ENCODE results near the gene MAP3K3. TPM values are rescaled to one million over a fixed set of nuclear protein-coding genes. Genes with fewer than 3 reads are reported as not detected.

MAP3K3 gene
- polyA plus RNA-seq, result 16.6 and 24.5 TPM in 2 replicates
- polyA minus RNA-seq, result 32.2 and 41.4 TPM in 2 replicates

DNA sequence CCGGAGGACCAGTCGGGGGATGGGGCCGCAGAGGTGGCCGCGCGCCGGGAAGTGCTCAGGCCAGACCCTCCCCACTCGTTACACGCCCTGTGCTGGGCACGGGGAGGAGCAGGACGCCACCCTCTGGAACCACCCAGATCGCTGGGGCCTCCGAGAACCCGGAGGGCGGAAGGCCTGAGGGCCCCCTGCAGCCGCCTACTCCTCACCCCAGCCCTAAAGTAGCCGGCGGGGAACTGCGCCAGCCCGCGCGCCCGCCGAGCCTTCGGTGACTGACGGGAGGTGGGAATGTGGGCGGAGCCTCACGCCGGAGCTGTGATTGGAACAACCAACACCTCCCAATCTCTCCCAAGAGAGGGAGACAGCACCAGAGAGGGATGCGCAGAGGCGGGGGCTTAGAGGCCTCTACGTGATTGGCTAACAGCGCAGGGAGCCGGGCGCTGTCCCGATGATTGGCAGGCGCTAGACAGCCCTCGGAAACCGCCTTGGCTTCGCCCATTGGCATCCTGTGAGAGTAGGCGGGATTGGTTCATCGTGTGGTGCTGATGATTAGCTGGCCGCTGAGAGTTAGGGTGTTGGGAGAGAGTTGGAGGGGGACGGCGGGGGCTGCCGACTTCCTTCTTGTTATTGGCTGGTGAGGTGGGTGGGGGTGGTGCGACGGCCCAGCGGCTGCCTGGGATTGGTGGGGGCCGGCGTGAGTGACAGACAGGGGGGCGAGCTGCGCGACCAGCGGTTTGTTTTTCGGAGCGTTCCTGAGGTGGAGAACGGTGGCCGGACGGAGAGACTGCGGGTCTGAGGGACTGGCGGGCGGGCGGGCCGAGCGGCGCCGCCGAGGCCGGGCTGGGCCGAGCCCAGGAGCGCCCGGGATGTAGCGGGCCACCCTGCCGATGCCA lies at the start of gene MAP3K3:
TSS of gene MAP3K3 (plus strand) at position 734 of the 890 bp plus-strand sequence. CDS start 343 bp downstream, outside the sequence.
- no peaks in the 10 kb centered on the region for H3K36me3 ChIP-seq (ENCODE audit: insufficient read depth, low read length)
- no peaks in the 10 kb centered on the region for H3K9me3 ChIP-seq (ENCODE audit: low read length)
- peak within 1 kb of the TSS; percentile 75 for H3K9ac ChIP-seq (ENCODE audit: low read length)
- peak within 1 kb of the TSS; percentile 81 for H3K4me3 ChIP-seq (ENCODE audit: low read length)
- no peaks in the 10 kb centered on the region for H4K20me1 ChIP-seq (ENCODE audit: insufficient read depth)
- no peaks in the 10 kb centered on the region for H3K27me3 ChIP-seq (ENCODE audit: insufficient read depth, low read depth, low read length)
- H3K79me2 ChIP-seq (replicated peaks; ENCODE audit: insufficient read depth, low read length), result peaks cover 39% of the 10 kb centered on the region
- TF ChIP-seq RAD21 (conservative IDR thresholded peaks at IDR 0.05) (no peak), TAF1 (IDR thresholded peaks at IDR 0.05; ENCODE audit: low read depth) (peak; percentile 88), POLR2AphosphoS5 (IDR thresholded peaks at IDR 0.05) (peak; percentile 85), MXI1 (conservative IDR thresholded peaks at IDR 0.05; ENCODE audit: poor library complexity, severe bottlenecking) (peak; percentile 57), EZH2 (IDR thresholded peaks at IDR 0.05; ENCODE audit: borderline replicate concordance, insufficient read depth, low read length, poor library complexity, severe bottlenecking) (no peak), EP300 (conservative IDR thresholded peaks at IDR 0.05; ENCODE audit: poor library complexity, severe bottlenecking) (peak; percentile 89), SMC3 (conservative IDR thresholded peaks at IDR 0.05; ENCODE audit: poor library complexity) (no peak)
- TF ChIP-seq, protein P1, sequence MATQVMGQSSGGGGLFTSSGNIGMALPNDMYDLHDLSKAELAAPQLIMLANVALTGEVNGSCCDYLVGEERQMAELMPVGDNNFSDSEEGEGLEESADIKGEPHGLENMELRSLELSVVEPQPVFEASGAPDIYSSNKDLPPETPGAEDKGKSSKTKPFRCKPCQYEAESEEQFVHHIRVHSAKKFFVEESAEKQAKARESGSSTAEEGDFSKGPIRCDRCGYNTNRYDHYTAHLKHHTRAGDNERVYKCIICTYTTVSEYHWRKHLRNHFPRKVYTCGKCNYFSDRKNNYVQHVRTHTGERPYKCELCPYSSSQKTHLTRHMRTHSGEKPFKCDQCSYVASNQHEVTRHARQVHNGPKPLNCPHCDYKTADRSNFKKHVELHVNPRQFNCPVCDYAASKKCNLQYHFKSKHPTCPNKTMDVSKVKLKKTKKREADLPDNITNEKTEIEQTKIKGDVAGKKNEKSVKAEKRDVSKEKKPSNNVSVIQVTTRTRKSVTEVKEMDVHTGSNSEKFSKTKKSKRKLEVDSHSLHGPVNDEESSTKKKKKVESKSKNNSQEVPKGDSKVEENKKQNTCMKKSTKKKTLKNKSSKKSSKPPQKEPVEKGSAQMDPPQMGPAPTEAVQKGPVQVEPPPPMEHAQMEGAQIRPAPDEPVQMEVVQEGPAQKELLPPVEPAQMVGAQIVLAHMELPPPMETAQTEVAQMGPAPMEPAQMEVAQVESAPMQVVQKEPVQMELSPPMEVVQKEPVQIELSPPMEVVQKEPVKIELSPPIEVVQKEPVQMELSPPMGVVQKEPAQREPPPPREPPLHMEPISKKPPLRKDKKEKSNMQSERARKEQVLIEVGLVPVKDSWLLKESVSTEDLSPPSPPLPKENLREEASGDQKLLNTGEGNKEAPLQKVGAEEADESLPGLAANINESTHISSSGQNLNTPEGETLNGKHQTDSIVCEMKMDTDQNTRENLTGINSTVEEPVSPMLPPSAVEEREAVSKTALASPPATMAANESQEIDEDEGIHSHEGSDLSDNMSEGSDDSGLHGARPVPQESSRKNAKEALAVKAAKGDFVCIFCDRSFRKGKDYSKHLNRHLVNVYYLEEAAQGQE (IDR thresholded peaks at IDR 0.05; ENCODE audit: borderline replicate concordance), result peak; percentile 77
- TF ChIP-seq, protein P2, sequence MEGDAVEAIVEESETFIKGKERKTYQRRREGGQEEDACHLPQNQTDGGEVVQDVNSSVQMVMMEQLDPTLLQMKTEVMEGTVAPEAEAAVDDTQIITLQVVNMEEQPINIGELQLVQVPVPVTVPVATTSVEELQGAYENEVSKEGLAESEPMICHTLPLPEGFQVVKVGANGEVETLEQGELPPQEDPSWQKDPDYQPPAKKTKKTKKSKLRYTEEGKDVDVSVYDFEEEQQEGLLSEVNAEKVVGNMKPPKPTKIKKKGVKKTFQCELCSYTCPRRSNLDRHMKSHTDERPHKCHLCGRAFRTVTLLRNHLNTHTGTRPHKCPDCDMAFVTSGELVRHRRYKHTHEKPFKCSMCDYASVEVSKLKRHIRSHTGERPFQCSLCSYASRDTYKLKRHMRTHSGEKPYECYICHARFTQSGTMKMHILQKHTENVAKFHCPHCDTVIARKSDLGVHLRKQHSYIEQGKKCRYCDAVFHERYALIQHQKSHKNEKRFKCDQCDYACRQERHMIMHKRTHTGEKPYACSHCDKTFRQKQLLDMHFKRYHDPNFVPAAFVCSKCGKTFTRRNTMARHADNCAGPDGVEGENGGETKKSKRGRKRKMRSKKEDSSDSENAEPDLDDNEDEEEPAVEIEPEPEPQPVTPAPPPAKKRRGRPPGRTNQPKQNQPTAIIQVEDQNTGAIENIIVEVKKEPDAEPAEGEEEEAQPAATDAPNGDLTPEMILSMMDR (IDR thresholded peaks at IDR 0.05; ENCODE audit: poor library complexity, severe bottlenecking), result peak; percentile 50
- peak within 1 kb of the TSS; percentile 67 for H2AFZ ChIP-seq (ENCODE audit: low read depth, low read length)
- peaks cover 6% of the 10 kb centered on the region for H3F3A ChIP-seq (ENCODE audit: insufficient read depth, low read length, poor library complexity, severe bottlenecking)
- peak within 1 kb of the TSS; percentile 85 for H3K4me2 ChIP-seq (ENCODE audit: low read length)
- peak within 1 kb of the TSS; percentile 62 for H3K27ac ChIP-seq (ENCODE audit: low read length)
- H3K9me2 ChIP-seq (ENCODE audit: insufficient read depth, low read length), result no peaks in the 10 kb centered on the region

DNA sequence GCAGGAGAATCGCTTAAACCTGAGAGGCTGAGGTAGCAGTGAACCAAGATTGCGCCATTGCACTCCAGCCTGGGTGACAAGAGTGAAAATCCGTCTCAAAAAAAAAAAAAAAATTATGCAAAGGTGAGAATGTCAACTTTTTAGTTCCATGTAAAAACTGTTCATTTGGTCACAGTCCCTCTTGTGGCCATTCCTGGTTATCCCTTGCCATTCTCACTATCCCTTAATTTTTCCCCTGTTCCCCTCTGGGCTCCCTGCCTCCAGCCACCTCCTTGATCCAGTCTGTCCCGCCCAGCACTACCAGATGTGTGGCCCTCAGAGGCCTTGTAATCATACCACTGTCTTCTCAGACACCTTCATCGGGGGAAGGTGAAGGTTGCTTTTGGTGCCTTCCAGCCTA lies 48.6 kb upstream of the MAP3K3 start:
- Histone ChIP-seq H3K27me3 (ENCODE audit: insufficient read depth, low read depth, low read length) (no peaks in the 10 kb centered on the region), H3K9me2 (ENCODE audit: insufficient read depth, low read length) (no peaks in the 10 kb centered on the region), H4K20me1 (ENCODE audit: insufficient read depth) (no peaks in the 10 kb centered on the region), H2AFZ (ENCODE audit: low read depth, low read length) (no peak overlapping the region), H3K27ac (ENCODE audit: low read length) (no peak overlapping the region), H3K9ac (ENCODE audit: low read length) (no peak overlapping the region), H3K36me3 (ENCODE audit: insufficient read depth, low read length) (no peaks in the 10 kb centered on the region), H3K4me3 (ENCODE audit: low read length) (no peak overlapping the region), H3K4me2 (ENCODE audit: low read length) (no peak overlapping the region), H3K79me2 (replicated peaks; ENCODE audit: insufficient read depth, low read length) (peaks cover 25% of the 10 kb centered on the region), H3F3A (ENCODE audit: insufficient read depth, low read length, poor library complexity, severe bottlenecking) (no peaks in the 10 kb centered on the region), H3K9me3 (ENCODE audit: low read length) (no peaks in the 10 kb centered on the region)
- no peak for TF ChIP-seq MXI1 (conservative IDR thresholded peaks at IDR 0.05; ENCODE audit: poor library complexity, severe bottlenecking)
- TF ChIP-seq, protein P2 (IDR thresholded peaks at IDR 0.05; ENCODE audit: poor library complexity, severe bottlenecking), result peak; percentile 36
